H1 (cell line): Measurements from ENCODE around the gene PMEPA1. TPM values are rescaled to one million over a fixed set of nuclear protein-coding genes. Genes with fewer than 3 reads are reported as not detected.

Experiments used
- CTCF ChIA-PET: fragments of 300-600 bp; sonication (Branson Sonifier 250); formaldehyde crosslinking; loops from one replicate; lab custom pipeline; 2021; ENCODE audit not compliant: partially characterized antibody; lab: Charles Lee
- POLR2A ChIA-PET: fragments of 300-600 bp; sonication (Branson Sonifier 250); formaldehyde crosslinking; loops from one replicate; lab custom pipeline; 2021; ENCODE audit warnings: inconsistent platforms; ENCODE audit not compliant: partially characterized antibody; lab: Charles Lee
- DNase-seq, 2 experiments: peaks; one replicate each; pipeline versions ENCODE4 v3.0.0 to v3.0.0-alpha.2; 2010 to 2022; ENCODE audit warnings: low spot score in 2 of 2, low read depth in 1 of 2, mixed read lengths in 1 of 2
- FAIRE-seq: peaks from 2 replicates; lab custom pipeline; 2011; peaks lifted over from hg19 to GRCh38; lab: Jason Lieb, UNC
- H2AFZ ChIP-seq: 2 replicates; pipeline ENCODE4 v1.8.1; 2012; ENCODE audit warnings: low read length, inconsistent platforms
- H2AK5ac ChIP-seq: 2 replicates; pipeline ENCODE4 v1.6.1; 2013; ENCODE audit warnings: low read depth, low read length
- H2BK120ac ChIP-seq: replicated peaks from 2 replicates; pipeline ENCODE3; 2013; ENCODE audit warnings: low read depth, low read length, inconsistent platforms
- H2BK12ac ChIP-seq: 2 replicates; pipeline ENCODE4 v1.6.1; 2013; ENCODE audit warnings: low read depth, low read length
- H2BK15ac ChIP-seq: 2 replicates; pipeline ENCODE4 v1.6.1; 2013; ENCODE audit warnings: low read length
- H2BK20ac ChIP-seq: 2 replicates; pipeline ENCODE4 v1.6.1; 2013; ENCODE audit warnings: low read length
- H2BK5ac ChIP-seq: 2 replicates; pipeline ENCODE4 v1.6.1; 2013; ENCODE audit warnings: low read depth, low read length
- H3K14ac ChIP-seq: 2 replicates; pipeline ENCODE4 v1.6.1; 2013; ENCODE audit warnings: inconsistent platforms; ENCODE audit not compliant: insufficient read length
- H3K18ac ChIP-seq: 2 replicates; pipeline ENCODE4 v1.6.1; 2013; ENCODE audit warnings: low read length; ENCODE audit errors: extremely low read depth
- H3K23ac ChIP-seq: 2 replicates; pipeline ENCODE4 v1.6.1; 2013; ENCODE audit warnings: inconsistent platforms; ENCODE audit not compliant: insufficient read length
- H3K23me2 ChIP-seq: 2 replicates; pipeline ENCODE4 v1.6.1; 2013; ENCODE audit warnings: low read depth, low read length
- H3K27ac ChIP-seq: 2 replicates; pipeline ENCODE4 v1.6.1; 2011; ENCODE audit warnings: low read depth, low read length, inconsistent platforms
- H3K27me3 ChIP-seq, 4 experiments: replicated peaks in 1 of 4; 1 replicate in 1 of 4; 2 replicates in 3 of 4; pipeline versions ENCODE4 v1.6.1 to v1.8.1; 2011 to 2013; ENCODE audit warnings: low read length in 3 of 4, mild to moderate bottlenecking in 3 of 4, inconsistent platforms in 2 of 4, mixed read lengths in 2 of 4, moderate library complexity in 1 of 4; ENCODE audit not compliant: control insufficient read depth in 3 of 4, insufficient read depth in 3 of 4; ENCODE audit errors: extremely low read depth in 1 of 4
- H3K36me3 ChIP-seq, 4 experiments: 2 replicates each; pipeline versions ENCODE4 v1.6.1 to v1.8.1; 2011 to 2013; ENCODE audit warnings: mild to moderate bottlenecking in 4 of 4, low read length in 3 of 4, moderate library complexity in 2 of 4, control low read depth in 1 of 4, inconsistent platforms in 1 of 4; ENCODE audit not compliant: insufficient read depth in 4 of 4, control insufficient read depth in 2 of 4
- H3K4ac ChIP-seq: replicated peaks from 2 replicates; pipeline ENCODE3; 2013; ENCODE audit warnings: low read length, low read depth, mixed read lengths, inconsistent platforms; ENCODE audit not compliant: insufficient read length
- H3K4me1 ChIP-seq, 4 experiments: replicated peaks in 1 of 4; 1 replicate in 1 of 4; 2 replicates in 3 of 4; pipeline versions ENCODE4 v1.6.1 to v1.8.1; 2011 to 2013; ENCODE audit warnings: low read length in 3 of 4, inconsistent platforms in 2 of 4, mixed read lengths in 1 of 4; ENCODE audit not compliant: insufficient read depth in 4 of 4, control insufficient read depth in 3 of 4
- H3K4me2 ChIP-seq, 2 experiments: 2 replicates each; pipeline versions ENCODE4 v1.6.1 to v1.8.1; 2011 to 2013; ENCODE audit warnings: low read depth in 2 of 2, low read length in 2 of 2, control low read depth in 1 of 2, inconsistent platforms in 1 of 2, mild to moderate bottlenecking in 1 of 2; ENCODE audit not compliant: insufficient read depth in 1 of 2
- H3K4me3 ChIP-seq, 4 experiments: fragments of 200-600, 300-600 bp in 1 of 4; sonication (generic), shearing (Covaris generic), sonication (Bioruptor Twin) in 1 of 4; 2 replicates each; pipeline versions ENCODE4 v1.5.1 to v1.8.1; 2011 to 2016; ENCODE audit warnings: low read length in 4 of 4, low read depth in 3 of 4, control low read depth in 2 of 4, inconsistent platforms in 2 of 4, mild to moderate bottlenecking in 2 of 4, mixed read lengths in 1 of 4, moderate library complexity in 1 of 4; ENCODE audit not compliant: insufficient read depth in 2 of 4; ENCODE audit errors: extremely low read depth in 1 of 4
- H3K56ac ChIP-seq: replicated peaks from 2 replicates; pipeline ENCODE3; 2013; ENCODE audit warnings: low read depth, mild to moderate bottlenecking, mixed read lengths, low read length, inconsistent platforms; ENCODE audit not compliant: insufficient read length
- H3K79me1 ChIP-seq: 2 replicates; pipeline ENCODE4 v1.6.1; 2013; ENCODE audit warnings: low read depth, low read length, control low read depth
- H3K79me2 ChIP-seq, 2 experiments: 2 replicates each; pipeline versions ENCODE4 v1.6.1 to v1.8.1; 2012 to 2013; ENCODE audit warnings: low read length in 2 of 2, mild to moderate bottlenecking in 2 of 2, inconsistent platforms in 1 of 2; ENCODE audit not compliant: insufficient read depth in 2 of 2, control insufficient read depth in 1 of 2
- H3K9ac ChIP-seq, 4 experiments: replicated peaks in 1 of 4; 1 replicate in 1 of 4; 2 replicates in 3 of 4; pipeline versions ENCODE4 v1.6.1 to v1.8.1; 2011 to 2013; ENCODE audit warnings: low read depth in 3 of 4, low read length in 3 of 4, control low read depth in 2 of 4, mild to moderate bottlenecking in 2 of 4, moderate library complexity in 2 of 4, inconsistent platforms in 1 of 4; ENCODE audit errors: extremely low read depth in 1 of 4
- H3K9me3 ChIP-seq, 2 experiments: 2 replicates each; pipeline versions ENCODE4 v1.6.1 to v1.8.1; 2012 to 2013; ENCODE audit warnings: mild to moderate bottlenecking in 2 of 2, moderate library complexity in 2 of 2, control low read depth in 1 of 2, inconsistent platforms in 1 of 2, low read depth in 1 of 2, low read length in 1 of 2, mixed read lengths in 1 of 2; ENCODE audit not compliant: insufficient read depth in 2 of 2
- H4K20me1 ChIP-seq, 2 experiments: replicated peaks in 1 of 2; 2 replicates each; pipeline versions ENCODE3 to v1.8.1; 2011 to 2013; ENCODE audit warnings: inconsistent platforms in 2 of 2, low read length in 2 of 2, mild to moderate bottlenecking in 1 of 2; ENCODE audit not compliant: insufficient read depth in 2 of 2, control insufficient read depth in 1 of 2
- H4K5ac ChIP-seq: 2 replicates; pipeline ENCODE4 v1.6.1; 2013; ENCODE audit warnings: low read length, low read depth, mixed read lengths, inconsistent platforms; ENCODE audit not compliant: insufficient read length
- H4K8ac ChIP-seq: 2 replicates; pipeline ENCODE4 v1.8.0; 2013; ENCODE audit warnings: mild to moderate bottlenecking, moderate library complexity, low read length, inconsistent platforms; ENCODE audit not compliant: insufficient read depth; ENCODE audit errors: extremely low read depth
- H4K91ac ChIP-seq: replicated peaks from 2 replicates; pipeline ENCODE3; 2013; ENCODE audit warnings: low read length, mixed read lengths, inconsistent platforms; ENCODE audit not compliant: insufficient read length
- ATF2 ChIP-seq: IDR thresholded peaks from 2 replicates; pipeline ENCODE4 v1.6.1; 2012; ENCODE audit warnings: low read length, inconsistent platforms
- EZH2 ChIP-seq: fragments of 200-600 bp; sonication (generic); IDR thresholded peaks from 2 replicates; pipeline ENCODE4 v1.7.1; 2012; ENCODE audit warnings: low read depth, mild to moderate bottlenecking, moderate library complexity, low read length, inconsistent platforms; ENCODE audit not compliant: severe bottlenecking
- MAFK ChIP-seq: IDR thresholded peaks from 2 replicates; pipeline ENCODE4 v1.6.1; 2012; ENCODE audit warnings: low read depth, mild to moderate bottlenecking, improper control_type of control experiment, low read length
- POLR2A ChIP-seq, 2 experiments: IDR thresholded peaks; 1 replicate in 1 of 2; 2 replicates in 1 of 2; pipeline ENCODE4 v1.6.1; 2011; ENCODE audit warnings: low read depth in 2 of 2, low read length in 2 of 2, mild to moderate bottlenecking in 2 of 2; ENCODE audit errors: control extremely low read depth in 1 of 2
- YY1 ChIP-seq: IDR thresholded peaks from 2 replicates; pipeline ENCODE4 v1.6.1; 2011; ENCODE audit warnings: low read depth, mild to moderate bottlenecking, low read length
- WGBS, 2 experiments: shearing (Covaris generic) in 1 of 2; methylation state at CpG; one replicate each; pipeline versions ENCODE4 v1.1.6 to v1.1.7; 2013 to 2015; ENCODE audit warnings: low lambda C conversion rate in 2 of 2, mixed read lengths in 2 of 2, inconsistent platforms in 1 of 2, low coverage in 1 of 2, missing lambda C conversion rate in 1 of 2; ENCODE audit not compliant: insufficient replicate concordance in 2 of 2, insufficient coverage in 1 of 2, insufficient read length in 1 of 2; ENCODE audit errors: extremely low coverage in 1 of 2, missing lambda C conversion rate in 1 of 2; 5-methylcytosine and 5-hydroxymethylcytosine counted together
- polyA plus RNA-seq, 7 experiments: library from polyadenylated mRNA; depleted of rRNA in 3 of 7; stranded (reverse) in 5 of 7; unstranded in 2 of 7; fragments of >200 nt in 5 of 7; fragments of 200-250 nt in 2 of 7; gene quantifications; 1 replicate in 5 of 7; 2 replicates in 1 of 7; 4 replicates in 1 of 7; pipeline versions ENCODE4 v1.2.1 to v1.2.3, GENCODE V29; 2011 to 2013; ENCODE audit warnings: missing spikeins in 2 of 7, mixed read lengths in 2 of 7
- total RNA-seq: library from RNA; stranded (reverse); fragmentation: NEBNext Ultra II Directional; extraction: Animal tissue kit (Norgen Biotek cat#: 25700); gene quantifications from 2 replicates; pipeline ENCODE4 v1.2.1, GENCODE V29; 2021
- TF ChIP-seq, protein P1 (sequence below): IDR thresholded peaks from 2 replicates; pipeline ENCODE4 v1.6.1; 2011; ENCODE audit warnings: low read depth, mild to moderate bottlenecking, low read length; ENCODE audit not compliant: insufficient read depth

The PMEPA1 gene
- total and polyA plus RNA-seq, 2 of the 8 experiments (the other 6 are each of a cell fraction or from before 2014, with no cell fraction given), result 12.7 to 20.5 TPM

DNA sequence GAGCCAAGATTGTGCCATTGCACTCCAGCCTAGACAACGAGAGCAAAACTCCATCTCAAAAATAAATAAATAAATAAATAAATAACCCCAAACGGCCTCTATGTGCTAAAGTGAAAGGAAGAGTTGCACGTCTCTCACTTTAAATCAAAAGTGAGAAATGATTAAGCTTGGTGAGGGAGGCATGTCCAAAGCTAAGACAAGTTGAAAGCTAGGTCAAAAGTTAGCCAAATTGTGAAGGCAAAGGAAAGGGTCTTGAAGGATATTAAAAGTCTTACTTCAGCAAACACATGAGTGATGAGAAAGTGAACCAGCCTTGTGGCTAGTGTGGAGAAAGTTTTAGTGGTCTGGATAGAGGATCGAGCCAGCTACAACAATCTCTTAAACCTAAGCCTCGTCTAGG is 103.9 kb downstream of the PMEPA1 start:
- Histone ChIP-seq H3K56ac (no peak overlapping the region), H3K4me1 (peaks cover 0 to 1% (median 0%) of the 10 kb centered on the region in 4 experiments; a peak in 1 of 7 replicates), H2BK5ac (no peak overlapping the region)
- TF ChIP-seq, protein P1, sequence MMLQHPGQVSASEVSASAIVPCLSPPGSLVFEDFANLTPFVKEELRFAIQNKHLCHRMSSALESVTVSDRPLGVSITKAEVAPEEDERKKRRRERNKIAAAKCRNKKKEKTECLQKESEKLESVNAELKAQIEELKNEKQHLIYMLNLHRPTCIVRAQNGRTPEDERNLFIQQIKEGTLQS, result no peak
- TF ChIP-seq EZH2 (no peak), POLR2A (IDR thresholded peaks at IDR 0.05; ENCODE audit: control extremely low read depth in 1 of 2, low read depth in 2 of 2, low read length in 2 of 2) (no peak), MAFK (no peak), YY1 (no peak), ATF2 (no peak)
- TF ChIP-seq, all 59 proteins: peak for 0
- ChIA-PET POLR2A (no interaction called here), CTCF (interaction anchor here (0.8 to 1.6 kb wide), 13 partner anchors 9 to 602 kb away, joined by 3 to 12 read pairs (median 4); no protein-coding TSS in a partner anchor)
- H3K79me2 ChIP-seq, result no peaks in the 10 kb centered on the region
- H2AK5ac ChIP-seq, result no peak overlapping the region
- no peaks in the 10 kb centered on the region for H3K23me2 ChIP-seq
- no peak overlapping the region for H2BK20ac ChIP-seq
- no peak for DNase-seq
- H2BK12ac ChIP-seq, result no peak overlapping the region
- no peak for FAIRE-seq
- H3K4me3 ChIP-seq, result no peak overlapping the region
- no peak overlapping the region for H4K8ac ChIP-seq
- no peaks in the 10 kb centered on the region for H3K79me1 ChIP-seq
- H3K9me3 ChIP-seq, result no peaks in the 10 kb centered on the region
- H3K36me3 ChIP-seq, result no peaks in the 10 kb centered on the region
- no peak overlapping the region for H4K5ac ChIP-seq
- no peak overlapping the region for H2BK15ac ChIP-seq
- WGBS, 2 experiments, result 84% methylated on average over 5 of the region's 5 CpGs; no CpG with 5 or more reads in 1 of the 2 experiments
- no peaks in the 10 kb centered on the region for H4K20me1 ChIP-seq
- no peaks in the 10 kb centered on the region for H3K27me3 ChIP-seq
- no peak overlapping the region for H3K4ac ChIP-seq
- no peak overlapping the region for H4K91ac ChIP-seq
- no peak overlapping the region for H3K4me2 ChIP-seq
- H3K18ac ChIP-seq, result no peak overlapping the region
- no peak overlapping the region for H3K14ac ChIP-seq
- no peak overlapping the region for H3K23ac ChIP-seq
- no peak overlapping the region for H3K9ac ChIP-seq
- no peak overlapping the region for H2BK120ac ChIP-seq
- no peak overlapping the region for H3K27ac ChIP-seq
- no peak overlapping the region for H2AFZ ChIP-seq
